Retinal pigment epithelial cell (primary cell): ENCODE results near the gene SHISA5.
A peak's percentile ranks its signal among the peaks of the same experiment; 100 is the strongest.

Experiments used
- DNase-seq: peaks from one replicate; pipeline ENCODE4 v3.0.0-alpha.2; 2010; ENCODE audit warnings: low read depth
- H3K4me3 ChIP-seq: 2 replicates; pipeline ENCODE4 v1.5.1; 2011; ENCODE audit warnings: mild to moderate bottlenecking, low read length, control low read depth, moderate library complexity
- TF ChIP-seq, protein P1 (sequence below): conservative IDR thresholded peaks from 2 replicates; pipeline ENCODE4 v1.5.1; 2011; ENCODE audit warnings: low read depth, low read length, control low read depth, inconsistent platforms

Gene SHISA5

DNA sequence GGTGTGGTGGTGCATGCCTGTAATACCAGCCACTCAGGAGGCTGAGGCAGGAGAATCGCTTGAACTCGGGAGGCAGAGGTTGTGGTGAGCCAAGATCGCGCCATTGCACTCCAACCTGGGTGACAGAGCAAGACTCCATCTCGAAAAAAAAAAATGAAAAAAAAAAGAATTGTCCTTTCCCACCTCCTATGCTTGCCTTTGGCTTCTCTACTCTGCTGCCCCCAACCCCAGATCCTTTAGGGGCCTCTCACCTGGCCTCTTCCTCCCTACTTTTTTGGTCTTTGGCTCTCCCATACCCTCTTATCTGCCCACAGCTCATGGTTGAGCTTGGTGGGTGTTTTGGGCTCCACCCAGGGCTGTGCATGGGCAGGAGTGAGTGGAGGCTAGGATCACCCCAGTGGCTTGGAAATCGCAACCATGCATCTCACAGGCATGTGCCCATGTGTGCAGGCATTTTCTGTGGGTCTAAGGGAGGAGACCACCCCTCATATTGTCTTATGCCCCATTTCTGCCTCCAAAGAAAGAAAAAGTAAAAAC is 2.1 kb upstream of the SHISA5 start:
- no peak overlapping the region for H3K4me3 ChIP-seq
- TF ChIP-seq, protein P1, sequence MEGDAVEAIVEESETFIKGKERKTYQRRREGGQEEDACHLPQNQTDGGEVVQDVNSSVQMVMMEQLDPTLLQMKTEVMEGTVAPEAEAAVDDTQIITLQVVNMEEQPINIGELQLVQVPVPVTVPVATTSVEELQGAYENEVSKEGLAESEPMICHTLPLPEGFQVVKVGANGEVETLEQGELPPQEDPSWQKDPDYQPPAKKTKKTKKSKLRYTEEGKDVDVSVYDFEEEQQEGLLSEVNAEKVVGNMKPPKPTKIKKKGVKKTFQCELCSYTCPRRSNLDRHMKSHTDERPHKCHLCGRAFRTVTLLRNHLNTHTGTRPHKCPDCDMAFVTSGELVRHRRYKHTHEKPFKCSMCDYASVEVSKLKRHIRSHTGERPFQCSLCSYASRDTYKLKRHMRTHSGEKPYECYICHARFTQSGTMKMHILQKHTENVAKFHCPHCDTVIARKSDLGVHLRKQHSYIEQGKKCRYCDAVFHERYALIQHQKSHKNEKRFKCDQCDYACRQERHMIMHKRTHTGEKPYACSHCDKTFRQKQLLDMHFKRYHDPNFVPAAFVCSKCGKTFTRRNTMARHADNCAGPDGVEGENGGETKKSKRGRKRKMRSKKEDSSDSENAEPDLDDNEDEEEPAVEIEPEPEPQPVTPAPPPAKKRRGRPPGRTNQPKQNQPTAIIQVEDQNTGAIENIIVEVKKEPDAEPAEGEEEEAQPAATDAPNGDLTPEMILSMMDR: no peak
- DNase-seq: no peak

DNA sequence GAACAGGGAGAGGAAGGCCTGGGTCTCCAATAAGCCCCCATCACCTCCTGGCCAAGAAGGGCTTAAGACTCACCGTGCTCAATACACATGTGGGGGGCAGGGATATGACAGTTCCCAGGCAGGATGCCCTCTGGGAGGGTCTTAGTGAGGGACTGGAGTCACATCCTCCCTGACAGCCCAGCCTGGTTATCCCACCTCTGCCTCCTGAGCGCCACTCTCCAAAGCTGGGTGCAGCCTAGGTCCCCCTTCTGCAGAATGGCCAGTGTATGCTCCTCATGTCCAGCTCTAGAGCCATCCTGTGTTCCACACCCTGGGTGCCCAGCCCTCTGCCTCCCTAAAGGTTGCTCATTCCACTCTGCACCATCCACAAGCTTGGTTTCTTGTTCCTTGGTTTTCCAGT is 1.2 kb upstream of the SHISA5 start:
- TF ChIP-seq, protein P1: no peak
- no peak overlapping the region for H3K4me3 ChIP-seq
- DNase-seq: no peak

DNA sequence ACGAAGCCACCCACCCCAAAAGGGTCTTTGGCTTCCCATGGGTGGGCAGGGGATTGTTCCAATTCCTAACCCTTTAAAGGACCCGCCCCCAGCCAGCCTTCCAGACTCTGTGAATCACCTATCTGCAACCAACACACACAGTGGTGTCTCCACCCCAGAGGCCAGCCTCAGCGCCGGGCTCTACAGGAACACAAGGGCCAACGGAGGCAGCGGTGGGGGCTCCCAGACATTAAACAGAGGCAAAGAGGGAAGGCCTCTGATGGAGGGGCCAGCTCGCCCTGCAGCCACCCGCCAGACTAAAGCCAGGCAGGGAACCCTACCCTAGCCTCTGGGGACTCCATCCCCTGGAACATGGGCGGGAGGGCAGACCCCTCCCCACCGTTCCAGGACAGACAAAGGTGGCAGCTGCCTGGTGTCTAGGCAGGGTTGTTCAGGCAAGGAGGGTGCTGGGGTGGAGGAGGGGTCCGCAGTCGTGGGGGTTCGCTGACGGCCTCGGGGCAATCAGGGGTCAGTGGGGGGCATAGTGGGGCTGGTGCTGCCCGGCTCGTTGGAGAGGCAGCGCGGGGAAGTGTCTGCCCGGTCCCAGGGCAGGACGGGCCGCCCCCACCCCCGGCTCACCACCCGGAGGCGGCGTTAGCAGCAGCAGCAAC is 448 bp downstream of the SHISA5 start:
- TF ChIP-seq, protein P1: no peak
- DNase-seq: no peak

DNA sequence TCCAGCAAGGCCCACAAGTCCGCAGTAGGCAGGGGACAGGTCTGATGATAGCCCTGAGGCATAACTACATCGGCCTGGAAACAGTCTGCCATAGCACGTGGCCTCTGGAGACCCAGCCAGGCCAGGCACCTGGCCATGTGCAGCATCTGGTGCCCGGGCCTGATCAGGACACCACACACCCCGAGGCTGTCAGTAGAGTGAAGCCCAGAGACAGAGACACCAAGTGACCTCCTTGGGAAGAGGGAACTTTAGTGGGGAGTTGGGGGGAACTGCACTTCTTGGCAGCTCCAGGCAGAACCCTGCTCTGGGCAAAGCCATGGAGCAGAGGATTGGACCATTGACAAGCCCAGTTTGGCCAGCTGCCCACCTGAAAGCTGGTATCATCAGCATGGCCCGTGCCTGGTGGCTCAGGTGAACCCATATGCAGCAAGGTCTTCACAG is 1.2 kb downstream of the SHISA5 start:
- peak overlapping the region; percentile 75 for H3K4me3 ChIP-seq
- DNase-seq: no peak
- TF ChIP-seq, protein P1: no peak

More for the DNA sequence above, 448 bp downstream of the SHISA5 start:
- H3K4me3 ChIP-seq: peak overlapping the region; percentile 75

DNA sequence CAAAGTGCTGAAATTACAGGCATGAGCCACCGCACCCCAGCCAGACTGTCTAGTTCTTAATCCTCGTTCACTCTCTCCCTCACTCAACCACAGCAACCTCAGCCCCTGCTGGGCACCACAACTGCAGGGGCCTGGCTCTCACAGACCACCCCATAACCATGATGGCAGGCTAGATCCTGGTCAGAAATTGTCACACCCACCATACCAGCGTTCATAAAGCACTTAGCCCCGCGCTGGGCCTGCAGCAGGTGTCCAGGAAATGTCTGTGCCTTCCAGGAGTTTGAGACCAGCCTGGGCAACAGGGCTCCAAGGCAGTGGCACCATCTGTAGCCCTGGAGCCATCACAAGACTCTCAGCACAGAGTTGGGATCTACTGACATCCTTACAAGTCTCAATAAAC is 1.9 kb downstream of the SHISA5 start:
- H3K4me3 ChIP-seq: peak overlapping the region; percentile 16
- DNase-seq: no peak
- TF ChIP-seq, protein P1: no peak

DNA sequence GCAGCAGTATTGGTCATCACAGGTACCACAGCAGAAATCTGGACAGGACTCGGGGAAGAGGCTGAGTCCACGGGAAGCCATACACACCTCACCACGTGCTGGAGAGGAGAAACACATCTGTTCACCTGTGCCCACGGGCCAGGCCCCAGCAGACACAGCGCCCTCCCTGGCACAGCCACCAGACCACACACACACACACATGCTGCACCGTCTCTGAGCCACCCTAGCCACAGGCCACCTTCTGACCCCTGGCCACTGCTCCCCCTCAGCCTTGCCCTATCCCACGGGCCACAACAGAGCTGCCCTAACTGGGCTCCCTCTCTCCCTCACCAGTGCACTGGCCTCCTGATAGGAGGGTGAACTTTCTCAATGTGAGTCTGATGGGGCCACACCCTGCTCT is 2.8 kb downstream of the SHISA5 start:
- DNase-seq: no peak
- no peak overlapping the region for H3K4me3 ChIP-seq
- TF ChIP-seq, protein P1: no peak

DNA sequence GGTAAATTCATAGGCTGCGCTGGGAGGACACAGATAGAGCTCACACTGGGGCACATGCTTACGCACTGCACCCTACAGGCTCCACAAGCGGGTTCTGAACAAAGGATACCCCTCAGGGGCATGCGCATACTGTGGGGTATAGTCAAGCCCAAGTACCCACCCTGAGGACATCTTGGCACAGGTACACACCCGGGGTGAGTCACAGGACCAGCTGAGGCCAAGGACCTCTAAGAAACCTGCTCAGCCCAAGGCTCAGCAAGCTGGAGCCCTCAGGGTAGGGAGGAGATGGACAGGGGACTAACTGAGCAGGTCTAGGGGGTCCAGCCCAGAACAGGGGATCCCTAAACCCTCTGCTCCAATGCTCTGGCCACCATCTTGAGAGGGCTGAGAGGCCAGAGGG is 3.3 kb downstream of the SHISA5 start:
- TF ChIP-seq, protein P1: no peak
- H3K4me3 ChIP-seq: no peak overlapping the region
- DNase-seq: no peak
